ENCODE results near the gene TLX2.

DNA sequence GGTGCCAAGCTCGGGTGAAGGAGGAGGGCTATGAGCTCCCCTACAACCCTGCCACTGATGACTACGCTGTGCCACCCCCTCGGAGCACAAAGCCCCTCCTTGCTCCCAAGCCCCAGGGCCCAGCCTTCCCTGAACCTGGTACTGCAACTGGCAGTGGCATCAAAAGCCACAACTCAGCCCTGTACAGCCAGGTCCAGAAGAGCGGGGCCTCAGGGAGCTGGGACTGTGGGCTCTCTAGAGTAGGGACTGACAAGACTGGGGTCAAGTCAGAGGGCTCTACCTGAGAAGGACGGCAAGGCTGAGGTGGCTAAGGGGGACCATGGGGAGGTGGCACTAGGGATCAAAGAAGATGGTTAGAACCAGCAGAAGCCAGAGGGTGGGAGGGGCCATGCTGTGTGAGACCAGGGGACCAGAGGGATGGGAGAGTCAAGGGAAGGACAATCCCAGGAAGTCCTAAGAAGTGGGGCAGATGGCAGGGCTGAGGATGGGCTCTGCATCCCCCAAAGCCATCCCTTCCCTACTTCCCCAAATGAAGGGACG is 42.7 kb downstream of the TLX2 start:
- TF ChIP-seq RAD21 (IDR thresholded peaks at IDR 0.05 in 1 of 2, conservative IDR thresholded peaks at IDR 0.05 in 1 of 2; ENCODE audit: low read depth in 2 of 2, low read length in 2 of 2) (no peak), CEBPB (IDR thresholded peaks at IDR 0.05; ENCODE audit: low read depth, low read length) (no peak), ASH2L (IDR thresholded peaks at IDR 0.05; ENCODE audit: low read length) (no peak), JUN (IDR thresholded peaks at IDR 0.05; ENCODE audit: low read depth, low read length) (no peak)
- TF ChIP-seq, protein P1, sequence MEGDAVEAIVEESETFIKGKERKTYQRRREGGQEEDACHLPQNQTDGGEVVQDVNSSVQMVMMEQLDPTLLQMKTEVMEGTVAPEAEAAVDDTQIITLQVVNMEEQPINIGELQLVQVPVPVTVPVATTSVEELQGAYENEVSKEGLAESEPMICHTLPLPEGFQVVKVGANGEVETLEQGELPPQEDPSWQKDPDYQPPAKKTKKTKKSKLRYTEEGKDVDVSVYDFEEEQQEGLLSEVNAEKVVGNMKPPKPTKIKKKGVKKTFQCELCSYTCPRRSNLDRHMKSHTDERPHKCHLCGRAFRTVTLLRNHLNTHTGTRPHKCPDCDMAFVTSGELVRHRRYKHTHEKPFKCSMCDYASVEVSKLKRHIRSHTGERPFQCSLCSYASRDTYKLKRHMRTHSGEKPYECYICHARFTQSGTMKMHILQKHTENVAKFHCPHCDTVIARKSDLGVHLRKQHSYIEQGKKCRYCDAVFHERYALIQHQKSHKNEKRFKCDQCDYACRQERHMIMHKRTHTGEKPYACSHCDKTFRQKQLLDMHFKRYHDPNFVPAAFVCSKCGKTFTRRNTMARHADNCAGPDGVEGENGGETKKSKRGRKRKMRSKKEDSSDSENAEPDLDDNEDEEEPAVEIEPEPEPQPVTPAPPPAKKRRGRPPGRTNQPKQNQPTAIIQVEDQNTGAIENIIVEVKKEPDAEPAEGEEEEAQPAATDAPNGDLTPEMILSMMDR (IDR thresholded peaks at IDR 0.05; ENCODE audit: control extremely low read depth in 1 of 3, insufficient read depth in 1 of 3, low read depth in 1 of 3, low read length in 3 of 3), result no peak

All from H1 (cell line).